ENCODE results near the gene FCHSD2.

DNA sequence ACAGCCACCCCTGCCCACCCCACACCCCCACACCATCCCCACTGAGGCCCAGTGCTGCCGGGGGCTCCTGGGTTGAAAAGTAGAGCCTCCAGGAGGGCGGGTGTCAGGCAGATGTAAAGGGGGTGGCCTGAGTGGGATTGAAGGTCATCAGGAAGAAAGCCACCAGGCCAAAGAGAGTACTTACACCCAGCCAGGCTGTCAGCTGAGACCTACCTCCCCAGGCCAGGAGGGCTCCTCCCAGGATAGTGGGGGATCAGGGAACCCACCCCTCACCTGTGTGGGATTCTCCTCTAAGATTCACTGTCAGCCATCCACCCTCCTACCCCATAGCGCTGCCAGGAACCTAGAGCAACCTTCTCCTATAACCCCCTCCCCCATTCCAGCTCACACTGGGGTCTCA lies 17.2 kb upstream of the FCHSD2 start:
- TF ChIP-seq, protein P1, sequence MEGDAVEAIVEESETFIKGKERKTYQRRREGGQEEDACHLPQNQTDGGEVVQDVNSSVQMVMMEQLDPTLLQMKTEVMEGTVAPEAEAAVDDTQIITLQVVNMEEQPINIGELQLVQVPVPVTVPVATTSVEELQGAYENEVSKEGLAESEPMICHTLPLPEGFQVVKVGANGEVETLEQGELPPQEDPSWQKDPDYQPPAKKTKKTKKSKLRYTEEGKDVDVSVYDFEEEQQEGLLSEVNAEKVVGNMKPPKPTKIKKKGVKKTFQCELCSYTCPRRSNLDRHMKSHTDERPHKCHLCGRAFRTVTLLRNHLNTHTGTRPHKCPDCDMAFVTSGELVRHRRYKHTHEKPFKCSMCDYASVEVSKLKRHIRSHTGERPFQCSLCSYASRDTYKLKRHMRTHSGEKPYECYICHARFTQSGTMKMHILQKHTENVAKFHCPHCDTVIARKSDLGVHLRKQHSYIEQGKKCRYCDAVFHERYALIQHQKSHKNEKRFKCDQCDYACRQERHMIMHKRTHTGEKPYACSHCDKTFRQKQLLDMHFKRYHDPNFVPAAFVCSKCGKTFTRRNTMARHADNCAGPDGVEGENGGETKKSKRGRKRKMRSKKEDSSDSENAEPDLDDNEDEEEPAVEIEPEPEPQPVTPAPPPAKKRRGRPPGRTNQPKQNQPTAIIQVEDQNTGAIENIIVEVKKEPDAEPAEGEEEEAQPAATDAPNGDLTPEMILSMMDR (IDR thresholded peaks at IDR 0.05), result no peak
- TF ChIP-seq POLR2A (IDR thresholded peaks at IDR 0.05), result no peak
